GM21423 (cell line): Measurements from ENCODE around the gene ZIC5.

Source experiments
- ATAC-seq: cut with Tn5 transposase; IDR thresholded peaks from one replicate; pipeline ENCODE4 v1.9.1; 2021; ENCODE audit warnings: mild to moderate bottlenecking, moderate library complexity; ENCODE audit not compliant: unreplicated experiment

The ZIC5 gene

GRCh38 chr13:99976575-99976974 lies 5.0 kb upstream of the ZIC5 start:
- no peak for ATAC-seq

- no peak for ATAC-seq
These were observed 4.1 kb upstream of the ZIC5 start for GRCh38 chr13:99975626-99976025.

DNA sequence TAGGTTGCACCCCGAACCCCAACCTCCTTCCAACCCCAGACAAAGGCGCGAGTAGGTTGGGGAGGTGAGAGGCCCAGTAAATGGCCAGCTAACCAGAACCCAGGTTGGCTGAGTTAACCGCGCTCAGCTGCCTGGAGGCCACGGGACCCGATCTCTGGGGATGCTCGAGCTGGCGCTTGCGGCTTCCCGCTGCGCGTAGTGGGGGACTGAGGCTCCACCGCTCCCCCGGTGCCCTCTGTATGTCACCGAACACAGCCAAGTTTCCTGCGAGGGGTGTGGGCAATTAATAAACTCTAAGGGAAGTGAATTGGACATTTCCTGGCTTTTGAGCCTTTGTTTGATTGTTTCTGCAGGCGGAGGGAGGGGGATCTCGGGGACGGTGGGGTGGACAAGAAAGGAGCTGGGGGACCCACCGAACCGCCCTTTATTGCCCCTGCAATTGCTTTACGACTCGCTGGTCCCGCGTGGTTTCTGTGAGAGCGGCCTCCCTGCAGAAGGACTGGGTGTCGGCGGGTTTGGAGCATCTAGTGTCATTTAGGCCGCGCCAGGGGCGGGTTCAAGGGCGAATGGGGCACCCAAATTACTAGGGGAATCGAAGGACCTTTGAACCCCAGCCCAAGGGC lies 3.5 kb upstream of the ZIC5 start:
- no peak for ATAC-seq

GRCh38 chr13:99974296-99974938 lies 2.9 kb upstream of the ZIC5 start:
- no peak for ATAC-seq

DNA sequence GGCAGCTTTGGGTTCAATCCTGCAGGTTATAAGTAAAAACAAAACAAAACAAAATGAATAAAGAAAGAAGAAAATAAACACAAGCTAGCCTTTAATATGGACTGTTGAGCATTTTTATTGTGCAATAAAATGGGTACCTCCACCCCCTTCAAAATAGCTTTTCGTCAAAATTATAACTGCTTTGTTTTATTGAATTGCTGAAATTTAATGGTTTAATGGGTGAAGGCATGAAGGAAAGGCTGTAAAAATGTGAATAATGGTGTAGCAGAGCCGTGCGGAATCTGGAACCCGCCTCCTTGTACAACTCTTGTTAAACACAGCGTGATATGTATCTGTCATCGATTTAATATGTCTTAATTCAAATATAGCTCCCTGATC lies 2.2 kb upstream of the ZIC5 start:
- ATAC-seq: no peak

DNA sequence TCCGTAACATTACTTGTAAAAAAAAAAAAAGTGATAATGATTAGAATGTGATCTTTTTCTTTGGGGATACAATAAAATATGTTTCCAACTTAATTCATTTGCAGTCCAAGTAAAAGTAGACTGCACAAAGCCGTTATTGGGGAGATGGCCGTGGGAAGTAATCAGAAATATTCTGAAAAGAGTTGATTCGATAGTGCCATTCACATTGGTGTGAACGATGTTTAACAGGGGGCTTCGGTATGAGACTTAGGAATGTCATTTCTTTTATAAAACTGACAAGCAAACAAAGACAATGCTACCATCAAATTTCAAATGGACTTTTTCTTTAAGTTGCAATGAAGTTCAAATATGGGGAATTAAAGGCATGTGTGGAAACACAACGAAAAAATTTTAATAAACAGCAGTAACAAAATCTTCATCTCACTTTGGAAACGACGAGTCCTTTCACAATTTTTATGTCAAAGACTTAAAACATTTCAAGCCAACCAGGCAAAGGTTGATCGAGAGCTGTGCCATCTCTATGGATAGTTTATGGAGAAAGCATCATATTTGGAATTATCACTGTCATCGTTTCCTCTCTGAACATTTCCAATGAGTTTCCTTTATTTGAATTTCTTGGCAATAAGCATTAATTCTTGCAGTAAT lies 1.7 kb upstream of the ZIC5 start:
- ATAC-seq: no peak

DNA sequence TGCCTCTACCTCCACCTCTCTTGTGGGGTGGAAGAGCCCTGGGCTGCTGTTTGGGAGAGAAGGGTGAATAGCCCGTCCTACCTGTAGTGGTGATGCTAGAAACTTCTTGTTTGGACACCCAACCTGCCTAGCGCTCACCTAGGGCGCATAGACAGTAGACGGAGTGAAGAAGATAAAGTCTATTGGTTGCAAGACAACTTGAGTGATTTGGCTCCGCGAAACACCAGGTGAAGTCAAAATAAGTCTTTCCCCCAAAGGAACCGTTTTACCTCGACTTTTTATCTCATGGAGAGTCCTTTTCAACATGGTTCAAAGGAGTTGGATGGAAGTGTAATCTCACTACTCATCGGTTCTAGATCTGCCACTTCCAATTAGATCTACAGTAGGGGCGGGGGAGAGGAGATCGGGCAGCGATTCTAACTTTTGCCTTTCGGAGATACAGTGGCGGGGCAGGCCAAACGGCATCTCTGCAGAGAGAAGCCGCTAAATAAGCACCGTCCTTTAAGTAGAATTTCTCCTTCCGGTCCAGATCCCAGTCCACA lies 694 bp upstream of the ZIC5 start:
- ATAC-seq: no peak

- ATAC-seq: no peak
These were observed 654 bp downstream of the ZIC5 start for GRCh38 chr13:99970651-99971575.

- no peak for ATAC-seq
These were observed 1.5 kb downstream of the ZIC5 start for GRCh38 chr13:99969919-99970650.

DNA sequence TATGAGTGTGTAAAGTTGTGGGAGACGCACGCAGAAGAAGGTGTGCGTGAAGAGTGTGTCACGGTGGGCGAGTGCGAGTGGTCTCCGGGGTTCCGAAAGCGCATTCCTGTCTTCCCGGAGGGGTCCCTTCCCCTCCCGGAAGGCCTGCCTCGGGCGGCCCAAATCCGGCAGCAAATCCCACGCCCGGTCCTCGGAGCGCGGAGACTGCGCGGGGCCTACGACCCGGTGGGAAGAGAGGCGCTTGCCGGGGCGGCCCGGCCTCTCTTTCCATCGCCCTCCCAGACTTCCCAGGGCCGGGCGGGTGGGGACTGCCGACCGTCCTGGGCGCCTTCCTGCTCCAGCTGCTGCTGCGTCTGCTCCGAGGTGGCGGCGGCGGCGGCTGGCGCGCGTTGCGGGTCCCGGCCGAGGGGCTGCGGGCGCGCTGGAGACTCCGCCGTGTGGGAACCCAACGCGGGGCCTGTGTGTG lies 2.1 kb downstream of the ZIC5 start:
- no peak for ATAC-seq

- ATAC-seq: no peak
These were observed 2.8 kb downstream of the ZIC5 start for GRCh38 chr13:99968521-99969452.

DNA sequence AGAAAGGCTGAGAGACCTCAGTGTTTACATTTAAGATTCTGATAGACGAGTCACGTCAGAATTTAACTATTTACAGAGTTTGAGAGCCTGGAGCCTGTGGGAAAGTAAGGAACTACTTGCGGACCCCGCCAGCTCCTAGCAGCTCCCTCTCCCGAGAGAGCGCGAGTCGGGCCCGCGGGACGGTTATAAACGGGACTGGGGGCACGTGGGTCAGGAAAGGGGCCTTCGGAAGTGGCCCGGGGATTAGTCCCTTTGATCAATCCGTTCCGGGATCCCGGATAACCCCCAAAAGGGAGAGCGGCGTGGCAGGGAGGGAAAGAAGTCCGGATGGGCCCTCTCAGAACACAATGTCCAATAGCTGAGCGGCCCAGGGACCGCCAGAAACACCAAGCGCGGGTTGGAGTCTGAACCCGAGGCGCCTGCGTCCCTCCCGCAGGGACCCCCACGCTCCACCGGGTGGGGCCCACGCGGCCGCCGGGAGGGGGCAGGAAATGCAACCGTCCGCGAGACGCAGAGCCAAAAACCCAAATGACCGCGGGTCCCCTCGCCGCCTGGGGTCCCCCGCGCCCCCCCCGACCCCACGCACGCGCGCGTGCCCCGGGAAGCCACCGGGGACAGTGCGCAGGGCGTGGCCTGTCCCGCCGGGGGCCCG lies 3.6 kb downstream of the ZIC5 start:
- ATAC-seq: no peak

GRCh38 chr13:99967498-99967868 lies 4.1 kb downstream of the ZIC5 start:
- ATAC-seq: no peak

DNA sequence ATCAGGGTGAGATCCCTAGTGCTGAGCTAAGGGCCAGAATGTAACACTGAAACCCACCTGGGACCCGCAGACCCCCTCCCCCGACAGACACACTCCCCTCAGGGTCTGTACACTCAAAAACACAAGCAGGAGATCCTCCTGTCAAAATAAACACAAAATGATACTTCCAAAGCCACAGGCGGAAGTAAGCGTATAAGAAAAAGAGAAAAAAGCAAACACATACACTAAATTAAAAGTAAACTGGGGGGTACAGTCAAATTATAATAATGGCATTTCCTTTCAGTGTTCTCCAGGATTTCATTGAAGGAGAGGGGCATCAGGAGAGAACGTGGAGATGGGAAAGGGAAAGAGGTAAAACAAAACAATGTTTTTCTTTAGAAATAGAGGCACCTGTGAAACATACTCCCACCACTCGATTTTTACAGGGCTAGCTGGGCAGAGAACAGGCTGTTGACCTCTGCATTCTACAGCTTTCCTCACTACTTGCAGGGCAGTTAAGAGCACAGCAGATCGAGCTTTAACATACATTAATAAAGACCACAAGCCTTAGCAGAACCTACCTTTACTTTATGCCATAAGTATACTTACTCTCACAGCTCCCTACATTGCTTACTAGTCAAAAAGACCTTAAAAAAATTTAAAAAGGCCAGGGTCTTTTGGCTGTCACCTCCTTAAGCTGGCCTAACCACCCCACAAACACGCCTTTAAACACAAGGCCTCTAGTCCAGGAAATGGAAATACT lies 5.3 kb downstream of the ZIC5 start:
- ATAC-seq: no peak

DNA sequence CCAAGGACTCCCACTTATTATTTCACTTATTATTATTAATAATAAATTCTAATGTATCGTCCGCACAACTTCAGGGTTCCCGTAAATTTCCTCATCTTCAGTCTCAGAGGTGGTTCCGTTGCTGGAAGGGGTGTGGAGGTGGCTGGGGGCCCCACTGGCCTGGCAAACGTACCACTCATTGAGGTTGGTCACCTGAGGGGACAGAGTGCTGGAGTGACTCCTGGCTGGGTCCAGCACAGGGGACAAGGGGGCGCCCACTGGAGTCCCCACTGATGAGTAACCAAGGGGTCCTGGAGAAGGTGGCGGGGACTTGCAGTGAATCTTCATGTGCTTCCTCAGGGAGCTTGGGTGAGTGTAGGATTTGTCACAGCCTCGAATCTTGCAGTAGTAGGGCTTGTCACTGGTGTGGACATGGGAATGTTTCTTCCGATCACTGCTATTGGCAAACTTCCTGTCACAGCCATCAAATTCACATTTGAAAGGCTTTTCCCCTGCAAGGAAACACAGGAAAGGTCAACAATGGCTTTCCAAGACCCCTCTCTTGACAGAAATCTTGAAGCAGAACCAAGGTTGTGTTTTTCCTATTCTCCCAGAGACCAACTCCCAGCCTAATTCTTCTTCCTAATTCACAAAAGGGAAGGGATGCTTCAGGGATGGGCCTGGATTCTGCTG lies 6.1 kb downstream of the ZIC5 start:
- ATAC-seq: no peak

- no peak for ATAC-seq
These were observed 7.7 kb downstream of the ZIC5 start for GRCh38 chr13:99963816-99964339.

DNA sequence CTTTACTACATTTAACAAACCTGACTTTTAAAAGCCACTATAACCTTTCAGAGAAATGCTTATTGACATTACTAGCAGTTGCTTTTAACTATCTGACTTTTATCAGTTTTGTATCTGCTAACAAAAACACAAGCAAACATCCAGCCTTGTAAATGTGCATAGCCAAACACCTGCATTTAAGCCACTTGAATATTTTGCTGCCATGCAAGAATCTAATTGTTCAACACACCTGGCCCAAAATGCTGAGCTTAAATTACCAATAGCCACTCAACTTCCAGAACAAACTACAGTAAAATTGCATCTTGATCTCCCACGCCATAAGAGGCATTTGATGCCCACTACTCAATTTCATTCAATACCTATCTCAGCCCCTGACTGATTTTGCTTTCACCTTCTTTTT lies 9.3 kb downstream of the ZIC5 start:
- no peak for ATAC-seq
